ENCODE results near the gene SLC35C1. TPM values are rescaled to one million over a fixed set of nuclear protein-coding genes. Genes with fewer than 3 reads are reported as not detected.

Gene SLC35C1
- polyA plus RNA-seq, 1 donor (not counting 4 experiments of a cell fraction or from before 2014, with no cell fraction given) = 4.9 TPM

DNA sequence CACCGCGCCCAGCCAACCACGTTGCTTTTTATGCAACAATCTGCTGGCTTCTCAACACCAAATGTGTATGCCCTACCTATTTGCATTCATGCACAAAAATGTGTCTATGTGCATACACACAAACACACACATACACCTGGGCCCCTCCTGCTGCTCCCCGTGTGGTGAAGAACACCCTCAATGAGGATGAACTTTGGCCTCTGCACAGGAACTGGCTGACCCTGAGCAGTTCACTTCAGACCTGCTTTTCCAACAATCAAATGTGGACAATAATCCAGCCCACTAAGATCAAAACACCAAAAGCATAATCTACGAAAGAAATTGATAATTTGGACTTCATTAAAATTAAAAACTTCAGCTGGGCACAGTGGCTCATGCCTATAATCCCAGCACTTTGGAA is 25.3 kb upstream of the SLC35C1 start:
- Histone ChIP-seq H3K9me1 (ENCODE audit: control insufficient read depth, extremely low read depth, insufficient read depth, low read length) (no peaks in the 10 kb centered on the region), H3K9ac (ENCODE audit: control insufficient read depth, extremely low read depth, insufficient read depth, low read length) (no peak overlapping the region), H3K27ac (ENCODE audit: control insufficient read depth, insufficient read depth, low read length) (no peak overlapping the region), H3K4me2 (ENCODE audit: control insufficient read depth, extremely low read depth, insufficient read depth, low read depth, low read length) (no peak overlapping the region), H3K36me3 (ENCODE audit: control insufficient read depth in 2 of 2, extremely low read depth in 1 of 2, insufficient read depth in 2 of 2, low read length in 2 of 2) (no peaks in the 10 kb centered on the region), H3K4me1 (ENCODE audit: control insufficient read depth, extremely low read depth, insufficient read depth, low read length) (no peaks in the 10 kb centered on the region), H3K4me3 (ENCODE audit: control insufficient read depth in 2 of 3, extremely low read depth in 1 of 3, insufficient read depth in 2 of 3, low read depth in 1 of 3, low read length in 3 of 3) (no peak overlapping the region), H3K9me3 (ENCODE audit: control insufficient read depth, low read depth, low read length) (no peaks in the 10 kb centered on the region), H2AFZ (ENCODE audit: control insufficient read depth, low read length) (no peak overlapping the region), H4K20me1 (ENCODE audit: control insufficient read depth, extremely low read depth, insufficient read depth, low read length) (no peaks in the 10 kb centered on the region), H3K79me2 (ENCODE audit: control insufficient read depth, insufficient read depth, low read length) (no peaks in the 10 kb centered on the region), H3K27me3 (ENCODE audit: control insufficient read depth, extremely low read depth, insufficient read depth, low read length) (no peaks in the 10 kb centered on the region)
- TF ChIP-seq EZH2 (IDR thresholded peaks at IDR 0.05; ENCODE audit: low read length) = no peak
- TF ChIP-seq, protein P1, sequence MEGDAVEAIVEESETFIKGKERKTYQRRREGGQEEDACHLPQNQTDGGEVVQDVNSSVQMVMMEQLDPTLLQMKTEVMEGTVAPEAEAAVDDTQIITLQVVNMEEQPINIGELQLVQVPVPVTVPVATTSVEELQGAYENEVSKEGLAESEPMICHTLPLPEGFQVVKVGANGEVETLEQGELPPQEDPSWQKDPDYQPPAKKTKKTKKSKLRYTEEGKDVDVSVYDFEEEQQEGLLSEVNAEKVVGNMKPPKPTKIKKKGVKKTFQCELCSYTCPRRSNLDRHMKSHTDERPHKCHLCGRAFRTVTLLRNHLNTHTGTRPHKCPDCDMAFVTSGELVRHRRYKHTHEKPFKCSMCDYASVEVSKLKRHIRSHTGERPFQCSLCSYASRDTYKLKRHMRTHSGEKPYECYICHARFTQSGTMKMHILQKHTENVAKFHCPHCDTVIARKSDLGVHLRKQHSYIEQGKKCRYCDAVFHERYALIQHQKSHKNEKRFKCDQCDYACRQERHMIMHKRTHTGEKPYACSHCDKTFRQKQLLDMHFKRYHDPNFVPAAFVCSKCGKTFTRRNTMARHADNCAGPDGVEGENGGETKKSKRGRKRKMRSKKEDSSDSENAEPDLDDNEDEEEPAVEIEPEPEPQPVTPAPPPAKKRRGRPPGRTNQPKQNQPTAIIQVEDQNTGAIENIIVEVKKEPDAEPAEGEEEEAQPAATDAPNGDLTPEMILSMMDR (optimal IDR thresholded peaks at IDR 0.05 in 1 of 3, IDR thresholded peaks at IDR 0.05 in 1 of 3, conservative IDR thresholded peaks at IDR 0.05 in 1 of 3; ENCODE audit: extremely low read depth in 1 of 3, insufficient read depth in 2 of 3, low read length in 3 of 3) = no peak
- dilution Hi-C loops (cut with MboI; ENCODE audit: extremely low pct_ligation_motif_present, low sequenced_read_pairs) = no loop called here
- no peak for FAIRE-seq
- no peak for DNase-seq (ENCODE audit: low read depth, low spot score)

DNA sequence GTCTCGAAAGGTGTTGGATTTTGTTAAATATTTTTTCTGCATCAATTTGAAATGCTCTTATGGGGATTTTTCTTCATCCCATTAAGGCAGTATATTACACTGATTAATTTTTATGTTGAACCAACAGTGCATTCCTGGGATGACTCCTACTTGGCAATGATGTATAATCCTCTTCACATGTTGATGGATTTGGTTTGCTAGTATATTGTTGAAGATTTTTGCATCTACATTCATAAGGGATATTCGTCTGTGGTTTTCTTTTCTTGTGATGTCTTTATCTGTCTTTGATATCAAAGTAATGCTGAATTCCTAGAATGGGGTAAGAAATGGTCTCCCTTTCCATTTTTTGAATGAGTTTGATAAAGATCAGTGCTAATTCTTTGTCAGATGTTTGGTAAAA is 18.7 kb upstream of the SLC35C1 start:
- no peak for DNase-seq (ENCODE audit: low read depth, low spot score)
- no peaks in the 10 kb centered on the region for H4K20me1 ChIP-seq (ENCODE audit: control insufficient read depth, extremely low read depth, insufficient read depth, low read length)
- no peak overlapping the region for H3K4me2 ChIP-seq (ENCODE audit: control insufficient read depth, extremely low read depth, insufficient read depth, low read depth, low read length)
- H3K27ac ChIP-seq (ENCODE audit: control insufficient read depth, insufficient read depth, low read length) = no peak overlapping the region
- H3K9me3 ChIP-seq (ENCODE audit: control insufficient read depth, low read depth, low read length) = no peaks in the 10 kb centered on the region
- TF ChIP-seq, protein P1 (optimal IDR thresholded peaks at IDR 0.05 in 1 of 3, IDR thresholded peaks at IDR 0.05 in 1 of 3, conservative IDR thresholded peaks at IDR 0.05 in 1 of 3; ENCODE audit: extremely low read depth in 1 of 3, insufficient read depth in 2 of 3, low read length in 3 of 3) = no peak
- no peaks in the 10 kb centered on the region for H3K4me1 ChIP-seq (ENCODE audit: control insufficient read depth, extremely low read depth, insufficient read depth, low read length)
- dilution Hi-C loops (cut with MboI; ENCODE audit: extremely low pct_ligation_motif_present, low sequenced_read_pairs) = no loop called here
- no peaks in the 10 kb centered on the region for H3K27me3 ChIP-seq (ENCODE audit: control insufficient read depth, extremely low read depth, insufficient read depth, low read length)
- no peaks in the 10 kb centered on the region for H3K36me3 ChIP-seq (ENCODE audit: control insufficient read depth in 2 of 2, extremely low read depth in 1 of 2, insufficient read depth in 2 of 2, low read length in 2 of 2)
- H3K79me2 ChIP-seq (ENCODE audit: control insufficient read depth, insufficient read depth, low read length) = no peaks in the 10 kb centered on the region
- no peak overlapping the region for H3K4me3 ChIP-seq (ENCODE audit: control insufficient read depth in 2 of 3, extremely low read depth in 1 of 3, insufficient read depth in 2 of 3, low read depth in 1 of 3, low read length in 3 of 3)
- H2AFZ ChIP-seq (ENCODE audit: control insufficient read depth, low read length) = no peak overlapping the region
- FAIRE-seq = no peak
- no peaks in the 10 kb centered on the region for H3K9me1 ChIP-seq (ENCODE audit: control insufficient read depth, extremely low read depth, insufficient read depth, low read length)
- H3K9ac ChIP-seq (ENCODE audit: control insufficient read depth, extremely low read depth, insufficient read depth, low read length) = no peak overlapping the region
